CD14-positive monocyte (primary cell): ENCODE results near the gene FBXW7. TPM values are rescaled to one million over a fixed set of nuclear protein-coding genes. Genes with fewer than 3 reads are reported as not detected.

Source experiments
- DNase-seq, 3 donors: peaks; one replicate each; pipeline ENCODE4 v3.0.0-alpha.2; 2011 to 2022
- H2AFZ ChIP-seq: 2 replicates; pipeline ENCODE4 v1.6.0; 2012; ENCODE audit warnings: mild to moderate bottlenecking, low read depth, low read length, inconsistent platforms; ENCODE audit not compliant: insufficient read depth, poor library complexity, severe bottlenecking
- H3K27ac ChIP-seq, 2 donors: 1 replicate in 1 of 2; 2 replicates in 1 of 2; pipeline ENCODE4 v1.5.1; 2012 to 2013; ENCODE audit warnings: low read length in 2 of 2, control low read depth in 1 of 2, inconsistent platforms in 1 of 2, low read depth in 1 of 2, mild to moderate bottlenecking in 1 of 2
- H3K27me3 ChIP-seq, 2 donors: one replicate each; pipeline versions ENCODE4 v1.6.0 to v1.6.1; 2011 to 2013; ENCODE audit warnings: low read length in 2 of 2; ENCODE audit not compliant: control insufficient read depth in 2 of 2, insufficient read depth in 2 of 2
- H3K36me3 ChIP-seq, 2 donors: replicated peaks in 1 of 2; 1 replicate in 1 of 2; 2 replicates in 1 of 2; pipeline versions ENCODE4 v1.5.1 to v1.6.1; 2012 to 2013; ENCODE audit warnings: low read length in 2 of 2, control low read depth in 1 of 2, inconsistent platforms in 1 of 2, mild to moderate bottlenecking in 1 of 2; ENCODE audit not compliant: insufficient read depth in 2 of 2, control insufficient read depth in 1 of 2
- H3K4me1 ChIP-seq, 2 donors: 1 replicate in 1 of 2; 2 replicates in 1 of 2; pipeline versions ENCODE4 v1.5.1 to v1.6.1; 2012 to 2013; ENCODE audit warnings: low read length in 2 of 2, control low read depth in 1 of 2, inconsistent platforms in 1 of 2, mild to moderate bottlenecking in 1 of 2, moderate library complexity in 1 of 2; ENCODE audit not compliant: insufficient read depth in 2 of 2, control insufficient read depth in 1 of 2
- H3K4me2 ChIP-seq: replicated peaks from 2 replicates; pipeline ENCODE3; 2012; ENCODE audit warnings: low read length, moderate library complexity, mild to moderate bottlenecking; ENCODE audit not compliant: poor library complexity, severe bottlenecking; ENCODE audit errors: extremely low read depth
- H3K4me3 ChIP-seq, 3 experiments: fragments of 200-600 bp in 1 of 3; sonication (generic) in 1 of 3; replicated peaks in 1 of 3; 1 replicate in 2 of 3; 2 replicates in 1 of 3; pipeline ENCODE4 v1.5.1; 2011 to 2013; ENCODE audit warnings: low read length in 3 of 3, mild to moderate bottlenecking in 3 of 3, control low read depth in 2 of 3, low read depth in 2 of 3, inconsistent platforms in 1 of 3, moderate library complexity in 1 of 3
- H3K79me2 ChIP-seq: 2 replicates; pipeline ENCODE4 v1.6.0; 2012; ENCODE audit warnings: mild to moderate bottlenecking, control low read depth, inconsistent platforms, low read length, moderate library complexity; ENCODE audit not compliant: insufficient read depth
- H3K9ac ChIP-seq: 2 replicates; pipeline ENCODE4 v1.6.0; 2017; ENCODE audit warnings: low read length, mild to moderate bottlenecking; ENCODE audit not compliant: insufficient read depth, poor library complexity, severe bottlenecking
- H3K9me3 ChIP-seq, 2 donors: replicated peaks in 1 of 2; 1 replicate in 1 of 2; 2 replicates in 1 of 2; pipeline versions ENCODE4 v1.5.1 to v1.6.1; 2012 to 2013; ENCODE audit warnings: low read length in 2 of 2, control low read depth in 1 of 2; ENCODE audit not compliant: control insufficient read depth in 1 of 2, insufficient read depth in 1 of 2
- H4K20me1 ChIP-seq: 2 replicates; pipeline ENCODE4 v1.6.0; 2012; ENCODE audit warnings: mild to moderate bottlenecking, low read length, control low read depth, moderate library complexity; ENCODE audit not compliant: insufficient read depth
- H3K27ac Mint-ChIP-seq, 7 donors: one replicate each; pipeline ENCODE4 v1.8.0; 2020; ENCODE audit warnings: mild to moderate bottlenecking in 7 of 7, mixed read lengths in 7 of 7, moderate library complexity in 6 of 7, inconsistent platforms in 2 of 7
- H3K27me3 Mint-ChIP-seq, 3 donors: one replicate each; pipeline ENCODE4 v1.8.0; 2021 to 2022; ENCODE audit warnings: low read depth in 3 of 3, mild to moderate bottlenecking in 3 of 3, mixed read lengths in 3 of 3, moderate library complexity in 3 of 3, inconsistent platforms in 1 of 3
- H3K36me3 Mint-ChIP-seq, 2 donors: one replicate each; pipeline ENCODE4 v1.8.0; 2020; ENCODE audit warnings: mixed read lengths in 2 of 2, inconsistent platforms in 1 of 2, mild to moderate bottlenecking in 1 of 2
- H3K4me1 Mint-ChIP-seq: one replicate; pipeline ENCODE4 v1.8.0; 2020; ENCODE audit warnings: mild to moderate bottlenecking, mixed read lengths
- H3K4me3 Mint-ChIP-seq, 2 donors: one replicate each; pipeline ENCODE4 v1.8.0; 2020; ENCODE audit warnings: mild to moderate bottlenecking in 2 of 2, mixed read lengths in 2 of 2, moderate library complexity in 1 of 2
- H3K9me3 Mint-ChIP-seq, 7 donors: one replicate each; pipeline ENCODE4 v1.8.0; 2020 to 2022; ENCODE audit warnings: mixed read lengths in 7 of 7, mild to moderate bottlenecking in 6 of 7, moderate library complexity in 6 of 7, inconsistent platforms in 2 of 7
- CTCF ChIP-seq: fragments of 200-600 bp; IDR thresholded peaks from one replicate; pipeline ENCODE4 v1.8.0; 2022; ENCODE audit warnings: antibody characterized with exemption, mild to moderate bottlenecking
- WGBS: methylation state at CpG from one replicate; pipeline ENCODE4 v1.1.5; 2013; ENCODE audit warnings: missing lambda C conversion rate; ENCODE audit not compliant: insufficient coverage; 5-methylcytosine and 5-hydroxymethylcytosine counted together
- intact Hi-C, 2 donors: fragments of 100-400 bp; cut with micrococcal nuclease; formaldehyde crosslinking; loops; one replicate each; pipeline versions ENCODE4 v1.15.0 to v1.15.1; 2023
- polyA plus RNA-seq, 3 donors: library from polyadenylated mRNA; depleted of rRNA in 1 of 3; unstranded in 2 of 3; stranded (reverse) in 1 of 3; fragments of 300-500 nt in 2 of 3; fragments of >200 nt in 1 of 3; fragmentation: Illumina TruSeq in 2 of 3; gene quantifications; 1 replicate in 2 of 3; 2 replicates in 1 of 3; pipeline ENCODE4 v1.2.3, GENCODE V29; 2012 to 2021

FBXW7 gene
- polyA plus RNA-seq, 3 donors, result 25.1 to 44.9 (median 35.6) TPM

- Histone ChIP-seq H3K27ac (no peak overlapping the region), H3K79me2 (no peaks in the 10 kb centered on the region), H3K36me3 (no peaks in the 10 kb centered on the region), H3K27me3 (no peaks in the 10 kb centered on the region), H3K4me1 (no peaks in the 10 kb centered on the region), H3K4me3 (no peak overlapping the region), H4K20me1 (no peaks in the 10 kb centered on the region), H3K9me3 (no peaks in the 10 kb centered on the region), H3K9ac (no peak overlapping the region), H3K4me2 (no peak overlapping the region), H2AFZ (no peak overlapping the region)
- Mint-ChIP-seq H3K27me3 (peaks cover 0 to 6% (median 2%) of the 10 kb centered on the region in 3 donors), H3K4me3 (no peak overlapping the region), H3K27ac (no peak overlapping the region), H3K4me1 (no peaks in the 10 kb centered on the region), H3K36me3 (no peaks in the 10 kb centered on the region), H3K9me3 (peaks cover 0 to 1% (median 0%) of the 10 kb centered on the region in 7 donors)
- no peak for TF ChIP-seq CTCF
- intact Hi-C loops, result no loop called here
- no peak for DNase-seq
- WGBS, result 90% methylated on average over 8 of the region's 8 CpGs
Measured at GRCh38 chr4:152279234-152279566, 256.7 kb downstream of the FBXW7 start.

DNA sequence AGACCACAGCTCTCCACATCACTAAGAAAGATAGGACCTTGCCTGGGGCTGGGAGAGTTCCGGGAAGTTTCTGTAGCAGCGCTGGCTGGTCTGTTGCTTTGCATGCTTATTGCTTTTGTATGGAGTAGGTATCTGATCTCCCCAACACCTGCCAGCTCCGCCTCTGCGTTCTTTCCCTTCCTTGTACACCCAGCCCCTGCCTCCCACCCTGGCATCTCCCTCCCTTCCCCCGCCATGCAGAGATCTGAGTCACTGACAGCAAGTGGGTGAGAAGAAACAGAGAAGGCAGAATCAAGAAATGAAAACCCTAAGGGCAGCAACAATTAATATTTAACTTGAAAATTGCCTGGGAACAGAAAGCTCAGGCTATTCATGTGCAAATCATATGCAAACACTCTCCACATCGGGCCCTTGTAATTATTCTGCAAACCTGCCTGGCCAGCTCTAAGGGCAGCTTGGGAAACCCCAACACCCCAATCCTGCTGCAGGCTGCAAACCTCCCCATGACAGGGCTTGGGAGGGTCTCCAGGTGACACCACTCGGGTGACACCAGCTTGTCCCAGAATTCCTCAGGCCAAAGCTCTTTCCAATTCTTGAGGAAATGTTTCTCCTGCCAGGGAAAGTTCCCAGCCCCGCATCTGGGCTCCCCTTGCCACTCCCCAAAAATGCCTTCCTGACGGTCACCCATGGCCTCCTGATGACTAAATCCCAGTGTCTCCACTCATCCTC, 257.2 kb downstream of the FBXW7 start:
- Mint-ChIP-seq H3K4me3 (no peak overlapping the region), H3K27ac (no peak overlapping the region)

More for the DNA sequence above, 257.2 kb downstream of the FBXW7 start:
- TF ChIP-seq CTCF, result no peak
- intact Hi-C loops, result no loop called here
- no peaks in the 10 kb centered on the region for H3K36me3 ChIP-seq
- no peaks in the 10 kb centered on the region for H3K27me3 ChIP-seq
- H3K4me2 ChIP-seq, result no peak overlapping the region
- H3K79me2 ChIP-seq, result no peaks in the 10 kb centered on the region
- H3K4me1 ChIP-seq, result no peaks in the 10 kb centered on the region
- no peaks in the 10 kb centered on the region for H3K4me1 Mint-ChIP-seq
- H3K9ac ChIP-seq, result no peak overlapping the region
- H3K9me3 ChIP-seq, result no peaks in the 10 kb centered on the region
- H4K20me1 ChIP-seq, result no peaks in the 10 kb centered on the region
- peaks cover 0 to 6% (median 2%) of the 10 kb centered on the region in 3 donors for H3K27me3 Mint-ChIP-seq
- H2AFZ ChIP-seq, result no peak overlapping the region
- WGBS, result 86% methylated on average over 3 of the region's 9 CpGs
- no peak overlapping the region for H3K27ac ChIP-seq
- H3K36me3 Mint-ChIP-seq, result no peaks in the 10 kb centered on the region
- DNase-seq, result no peak
- H3K4me3 ChIP-seq, result no peak overlapping the region
- peaks cover 0 to 1% (median 0%) of the 10 kb centered on the region in 7 donors for H3K9me3 Mint-ChIP-seq
